Upper lobe of left lung (tissue), 6 donors: ENCODE measurements around the gene SCARB1. TPM values are rescaled to one million over a fixed set of nuclear protein-coding genes. Genes with fewer than 3 reads are reported as not detected.

Experiments used
- ATAC-seq, 2 donors: fragments of 200-7000 bp; cut with Tn5 transposase; one replicate each; pipeline ENCODE4 v1.9.1; 2022; ENCODE audit warnings: mild to moderate bottlenecking in 2 of 2, moderate library complexity in 2 of 2; ENCODE audit not compliant: low FRiP score in 2 of 2
- DNase-seq, 2 donors: peaks; one replicate each; pipeline ENCODE4 v3.0.0-alpha.2; 2019 to 2020
- H3K27ac ChIP-seq, 4 donors: fragments of 200-600 bp; sonication (generic); one replicate each; pipeline ENCODE4 v1.5.1; 2016 to 2019
- H3K27me3 ChIP-seq, 4 donors: fragments of 200-600 bp; sonication (generic); one replicate each; pipeline ENCODE4 v1.5.1; 2017 to 2019
- H3K36me3 ChIP-seq, 4 donors: fragments of 200-600 bp; sonication (generic); one replicate each; pipeline ENCODE4 v1.5.1; 2016 to 2019
- H3K4me1 ChIP-seq, 4 donors: fragments of 200-600 bp; sonication (generic); one replicate each; pipeline ENCODE4 v1.5.1; 2018 to 2019
- H3K4me3 ChIP-seq, 4 donors: fragments of 200-600 bp; sonication (generic); one replicate each; pipeline ENCODE4 v1.5.1; 2017 to 2019; ENCODE audit warnings: mild to moderate bottlenecking in 2 of 4, moderate library complexity in 1 of 4
- H3K9me3 ChIP-seq, 4 donors: fragments of 200-600 bp; sonication (generic); one replicate each; pipeline ENCODE4 v1.5.1; 2018 to 2019
- EP300 ChIP-seq, 4 donors: sonication (generic); formaldehyde crosslinking; IDR thresholded peaks; one replicate each; pipeline ENCODE4 v1.5.1; 2017; ENCODE audit warnings: antibody characterized with exemption in 4 of 4, control low read depth in 2 of 4
- POLR2A ChIP-seq, 4 donors: fragments of 450-650 bp; IDR thresholded peaks; one replicate each; pipeline ENCODE4 v1.5.1; 2016 to 2017; ENCODE audit warnings: antibody characterized with exemption in 4 of 4, mild to moderate bottlenecking in 2 of 4
- POLR2AphosphoS5 ChIP-seq, 2 donors: sonication (generic); formaldehyde crosslinking; IDR thresholded peaks; one replicate each; pipeline ENCODE4 v1.5.1; 2017; ENCODE audit warnings: antibody characterized with exemption in 2 of 2
- WGBS, 2 donors: methylation state at CpG; one replicate each; pipeline ENCODE4 v1.1.5; 2017 to 2018; 5-methylcytosine and 5-hydroxymethylcytosine counted together
- total RNA-seq, 6 donors: library from RNA; depleted of rRNA in 4 of 6; stranded (reverse); fragments of >200 nt in 4 of 6; gene quantifications; one replicate each; pipeline versions ENCODE4 v1.1.0 to v1.2.1, GENCODE V29; 2016 to 2021
- TF ChIP-seq, protein P1 (sequence below), 6 experiments: fragments of 450-650 bp in 4 of 6; fragments of 200-600 bp in 2 of 6; sonication (generic) in 2 of 6; IDR thresholded peaks; one replicate each; pipeline ENCODE4 v1.5.1; 2016 to 2019; ENCODE audit warnings: antibody characterized with exemption in 6 of 6
- donor health status: DM: no; HTN: no; CAD: no; lungs with moderate emphysema.
- donor health status: DM: no; HTN: yes; CAD: no; lungs with severe emphysema.

The SCARB1 gene
- total RNA-seq, 6 donors from 2014 or later, result 10.0 to 51.3 (median 22.5) TPM

- DNase-seq (no peak), ATAC-seq (no peak)
- Histone ChIP-seq H3K27ac (no peak overlapping the region), H3K4me1 (peaks cover 0 to 6% (median 0%) of the 10 kb centered on the region in 4 donors), H3K4me3 (no peak overlapping the region), H3K36me3 (peaks cover 0 to 15% (median 1%) of the 10 kb centered on the region in 4 donors), H3K9me3 (no peaks in the 10 kb centered on the region), H3K27me3 (no peaks in the 10 kb centered on the region)
- TF ChIP-seq POLR2AphosphoS5 (IDR thresholded peaks at IDR 0.05) (no peak), POLR2A (IDR thresholded peaks at IDR 0.05) (no peak), EP300 (IDR thresholded peaks at IDR 0.05) (no peak)
- TF ChIP-seq, protein P1, sequence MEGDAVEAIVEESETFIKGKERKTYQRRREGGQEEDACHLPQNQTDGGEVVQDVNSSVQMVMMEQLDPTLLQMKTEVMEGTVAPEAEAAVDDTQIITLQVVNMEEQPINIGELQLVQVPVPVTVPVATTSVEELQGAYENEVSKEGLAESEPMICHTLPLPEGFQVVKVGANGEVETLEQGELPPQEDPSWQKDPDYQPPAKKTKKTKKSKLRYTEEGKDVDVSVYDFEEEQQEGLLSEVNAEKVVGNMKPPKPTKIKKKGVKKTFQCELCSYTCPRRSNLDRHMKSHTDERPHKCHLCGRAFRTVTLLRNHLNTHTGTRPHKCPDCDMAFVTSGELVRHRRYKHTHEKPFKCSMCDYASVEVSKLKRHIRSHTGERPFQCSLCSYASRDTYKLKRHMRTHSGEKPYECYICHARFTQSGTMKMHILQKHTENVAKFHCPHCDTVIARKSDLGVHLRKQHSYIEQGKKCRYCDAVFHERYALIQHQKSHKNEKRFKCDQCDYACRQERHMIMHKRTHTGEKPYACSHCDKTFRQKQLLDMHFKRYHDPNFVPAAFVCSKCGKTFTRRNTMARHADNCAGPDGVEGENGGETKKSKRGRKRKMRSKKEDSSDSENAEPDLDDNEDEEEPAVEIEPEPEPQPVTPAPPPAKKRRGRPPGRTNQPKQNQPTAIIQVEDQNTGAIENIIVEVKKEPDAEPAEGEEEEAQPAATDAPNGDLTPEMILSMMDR (IDR thresholded peaks at IDR 0.05), result no peak
- WGBS, 2 donors, result 91 to 96% methylated on average over 5 of the region's 5 CpGs
Observed at GRCh38 chr12:124783087-124783486, 80.6 kb downstream of the SCARB1 start.

- Histone ChIP-seq H3K4me3 (no peak overlapping the region), H3K36me3 (peaks cover 0 to 15% (median 1%) of the 10 kb centered on the region in 4 donors), H3K27ac (no peak overlapping the region), H3K9me3 (no peaks in the 10 kb centered on the region), H3K4me1 (peaks cover 0 to 5% (median 1%) of the 10 kb centered on the region in 4 donors), H3K27me3 (no peaks in the 10 kb centered on the region)
- ATAC-seq (no peak), DNase-seq (no peak)
- TF ChIP-seq POLR2A (IDR thresholded peaks at IDR 0.05) (no peak), POLR2AphosphoS5 (IDR thresholded peaks at IDR 0.05) (no peak)
- TF ChIP-seq, protein P1 (IDR thresholded peaks at IDR 0.05), result no peak
- WGBS, 2 donors, result 96 to 98% methylated on average over 2 of the region's 2 CpGs
Observed at GRCh38 chr12:124782132-124782531, 81.5 kb downstream of the SCARB1 start.

GRCh38 chr12:124780752-124781685 lies 82.6 kb downstream of the SCARB1 start:
- DNase-seq (no peak), ATAC-seq (no peak)
- Histone ChIP-seq H3K9me3 (no peaks in the 10 kb centered on the region), H3K27ac (no peak overlapping the region), H3K27me3 (no peaks in the 10 kb centered on the region), H3K4me3 (no peak overlapping the region), H3K4me1 (peaks cover 0 to 6% (median 0%) of the 10 kb centered on the region in 4 donors), H3K36me3 (peaks cover 0 to 12% (median 1%) of the 10 kb centered on the region in 4 donors)
- TF ChIP-seq POLR2AphosphoS5 (IDR thresholded peaks at IDR 0.05), result no peak
- TF ChIP-seq, protein P1 (IDR thresholded peaks at IDR 0.05), result no peak
- TF ChIP-seq EP300 (IDR thresholded peaks at IDR 0.05), result no peak
- TF ChIP-seq POLR2A (IDR thresholded peaks at IDR 0.05), result no peak
- WGBS, 2 donors, result 89 to 97% methylated on average over 12 to 16 of the region's 16 CpGs

GRCh38 chr12:124780336-124780735 lies 83.3 kb downstream of the SCARB1 start:
- TF ChIP-seq EP300 (IDR thresholded peaks at IDR 0.05), result no peak
- TF ChIP-seq POLR2A (IDR thresholded peaks at IDR 0.05), result no peak
- TF ChIP-seq POLR2AphosphoS5 (IDR thresholded peaks at IDR 0.05), result no peak
- TF ChIP-seq, protein P1 (IDR thresholded peaks at IDR 0.05), result no peak
- no peak for ATAC-seq
- H3K4me1 ChIP-seq, result peaks cover 2 to 7% (median 2%) of the 10 kb centered on the region in 4 donors
- H3K36me3 ChIP-seq, result peaks cover 0 to 5% (median 1%) of the 10 kb centered on the region in 4 donors
- 95 to 100% methylated on average over 3 of the region's 3 CpGs for WGBS, 2 donors
- peak in 1 of 2 donors; percentile 44 for DNase-seq
- no peak overlapping the region for H3K27ac ChIP-seq
- no peak overlapping the region for H3K4me3 ChIP-seq
- H3K9me3 ChIP-seq, result no peaks in the 10 kb centered on the region
- H3K27me3 ChIP-seq, result no peaks in the 10 kb centered on the region
